ENCODE data around the gene PLEKHA1.

PLEKHA1 gene

DNA sequence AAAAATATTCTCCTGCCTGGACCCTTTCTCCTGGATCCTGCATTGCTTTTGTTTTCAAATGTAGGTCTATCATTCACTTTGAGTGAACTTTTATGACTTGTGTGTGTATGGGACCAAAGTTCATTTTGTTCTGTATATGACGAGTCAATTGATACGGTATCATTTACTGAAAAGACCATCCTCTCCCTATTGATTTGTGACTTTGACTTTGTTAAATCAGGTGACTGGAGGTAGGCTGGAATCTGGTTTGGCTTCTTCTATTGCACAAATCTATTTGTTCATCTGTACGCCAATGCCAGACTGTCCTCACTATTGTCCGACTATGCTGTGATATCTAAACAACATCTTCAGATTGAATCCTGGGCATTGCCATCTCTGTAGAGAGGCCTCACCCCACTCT, 74.6 kb downstream of the PLEKHA1 start:
- H4K20me1 ChIP-seq (ENCODE audit: low read depth, low read length) = no peaks in the 10 kb centered on the region
- no peak overlapping the region for H3K9ac ChIP-seq (ENCODE audit: low read length)
- H3K9me2 ChIP-seq (replicated peaks; ENCODE audit: insufficient read depth, low read length) = no peaks in the 10 kb centered on the region
- H3K27ac ChIP-seq (ENCODE audit: low read depth, low read length) = no peak overlapping the region
- TF ChIP-seq CTCF (IDR thresholded peaks at IDR 0.05; ENCODE audit: insufficient read depth, low read length, poor library complexity, severe bottlenecking) (no peak), EZH2phosphoT487 (conservative IDR thresholded peaks at IDR 0.05; ENCODE audit: low read length) (no peak)
- no peak overlapping the region for H3K4me2 ChIP-seq (ENCODE audit: low read depth, low read length, poor library complexity, severe bottlenecking)
- H3K27me3 ChIP-seq (ENCODE audit: low read length) = no peaks in the 10 kb centered on the region
- H3K4me3 ChIP-seq (ENCODE audit: insufficient read depth, low read length, poor library complexity, severe bottlenecking) = no peak overlapping the region
- no peaks in the 10 kb centered on the region for H3K36me3 ChIP-seq (ENCODE audit: low read length)
- no peaks in the 10 kb centered on the region for H3F3A ChIP-seq (ENCODE audit: insufficient read depth)
- H3K79me2 ChIP-seq (ENCODE audit: insufficient read depth, low read length) = no peaks in the 10 kb centered on the region
- no peaks in the 10 kb centered on the region for H3K9me3 ChIP-seq (ENCODE audit: insufficient read depth, low read length)
- H2AFZ ChIP-seq (ENCODE audit: low read depth, low read length, severe bottlenecking) = no peak overlapping the region

DNA sequence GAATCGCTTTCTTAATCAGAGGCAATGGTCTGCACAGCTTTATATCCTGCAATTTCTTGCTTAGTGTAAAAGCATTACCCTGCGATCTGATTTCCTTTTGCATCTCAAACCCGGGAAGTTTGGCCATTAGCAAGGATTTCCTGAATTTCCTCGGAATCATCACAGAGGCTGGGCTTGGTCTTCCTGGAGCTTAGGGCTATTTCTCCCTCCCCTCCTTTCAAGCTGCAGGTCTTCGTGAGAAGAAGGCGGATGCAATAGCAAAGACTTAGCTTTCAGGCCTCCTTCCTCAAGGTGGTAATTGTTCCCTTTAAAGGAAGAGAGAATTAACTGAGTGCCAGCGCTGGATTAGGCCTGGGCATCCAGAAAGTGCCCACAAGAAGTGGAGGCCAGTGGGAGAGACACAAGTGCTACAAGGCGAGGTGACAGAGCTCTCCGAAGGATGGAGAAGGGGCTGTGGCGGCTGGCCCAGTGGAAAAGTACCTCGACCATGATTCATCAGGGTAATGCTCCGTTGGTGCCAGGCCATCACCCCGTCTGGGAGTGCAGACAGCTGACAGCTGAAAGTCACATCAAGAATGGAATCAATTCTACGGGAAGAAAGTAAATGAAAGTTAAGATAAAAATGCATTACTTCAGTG, 76.0 kb downstream of the PLEKHA1 start:
- Histone ChIP-seq H3K27me3 (ENCODE audit: low read length) (no peaks in the 10 kb centered on the region), H3K9me3 (ENCODE audit: insufficient read depth, low read length) (no peaks in the 10 kb centered on the region), H4K20me1 (ENCODE audit: low read depth, low read length) (no peaks in the 10 kb centered on the region), H3K4me2 (ENCODE audit: low read depth, low read length, poor library complexity, severe bottlenecking) (no peak overlapping the region), H3K79me2 (ENCODE audit: insufficient read depth, low read length) (no peaks in the 10 kb centered on the region), H3K4me3 (ENCODE audit: insufficient read depth, low read length, poor library complexity, severe bottlenecking) (no peak overlapping the region), H2AFZ (ENCODE audit: low read depth, low read length, severe bottlenecking) (no peak overlapping the region), H3K36me3 (ENCODE audit: low read length) (no peaks in the 10 kb centered on the region), H3F3A (ENCODE audit: insufficient read depth) (no peaks in the 10 kb centered on the region), H3K27ac (ENCODE audit: low read depth, low read length) (no peak overlapping the region), H3K9me2 (replicated peaks; ENCODE audit: insufficient read depth, low read length) (no peaks in the 10 kb centered on the region), H3K9ac (ENCODE audit: low read length) (no peak overlapping the region)
- TF ChIP-seq CTCF (IDR thresholded peaks at IDR 0.05; ENCODE audit: insufficient read depth, low read length, poor library complexity, severe bottlenecking) = no peak
- TF ChIP-seq EZH2phosphoT487 (conservative IDR thresholded peaks at IDR 0.05; ENCODE audit: low read length) = no peak

DNA sequence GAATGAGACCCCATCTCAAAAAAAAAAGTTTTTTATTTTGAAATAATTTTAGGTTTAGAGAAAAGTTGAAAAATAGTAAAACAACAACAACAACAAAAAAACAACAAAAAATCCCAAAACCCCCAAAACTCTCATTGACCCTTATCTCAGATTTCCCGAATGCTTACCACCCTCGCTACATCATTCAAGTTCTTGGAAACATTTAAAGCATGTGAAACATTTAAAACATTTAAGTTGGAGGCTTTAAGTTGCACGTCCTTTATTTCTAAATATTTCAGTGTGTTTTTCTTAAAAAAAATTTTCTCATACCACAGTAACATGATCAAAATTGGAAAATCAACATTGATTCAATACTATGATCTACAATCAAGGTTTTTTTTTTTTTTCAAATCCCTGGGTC, 79.6 kb downstream of the PLEKHA1 start:
- H3K9me2 ChIP-seq (replicated peaks; ENCODE audit: insufficient read depth, low read length) = no peaks in the 10 kb centered on the region
- no peaks in the 10 kb centered on the region for H4K20me1 ChIP-seq (ENCODE audit: low read depth, low read length)
- H3K79me2 ChIP-seq (ENCODE audit: insufficient read depth, low read length) = no peaks in the 10 kb centered on the region
- no peaks in the 10 kb centered on the region for H3K9me3 ChIP-seq (ENCODE audit: insufficient read depth, low read length)
- no peaks in the 10 kb centered on the region for H3K36me3 ChIP-seq (ENCODE audit: low read length)
- 0 out of 2 replicates have a peak, but pooled peaks cover 3% of the 10 kb centered on the region for H3K27me3 ChIP-seq (ENCODE audit: low read length)
- H3F3A ChIP-seq (ENCODE audit: insufficient read depth) = no peaks in the 10 kb centered on the region
- H3K27ac ChIP-seq (ENCODE audit: low read depth, low read length) = no peak overlapping the region
- no peak overlapping the region for H3K9ac ChIP-seq (ENCODE audit: low read length)
- H3K4me3 ChIP-seq (ENCODE audit: insufficient read depth, low read length, poor library complexity, severe bottlenecking) = no peak overlapping the region
- H2AFZ ChIP-seq (ENCODE audit: low read depth, low read length, severe bottlenecking) = no peak overlapping the region
- H3K4me2 ChIP-seq (ENCODE audit: low read depth, low read length, poor library complexity, severe bottlenecking) = no peak overlapping the region
- TF ChIP-seq EZH2phosphoT487 (conservative IDR thresholded peaks at IDR 0.05; ENCODE audit: low read length) (no peak), CTCF (IDR thresholded peaks at IDR 0.05; ENCODE audit: insufficient read depth, low read length, poor library complexity, severe bottlenecking) (no peak)

Measured in SU-DHL-6 (cell line).